GM23338 (cell line): ENCODE data around the gene KCNK10. TPM values are rescaled to one million over a fixed set of nuclear protein-coding genes. Genes with fewer than 3 reads are reported as not detected.

ENCODE experiments used
- ATAC-seq: fragments of 200-7000 bp; cut with Tn5 transposase; 3 replicates; pipeline ENCODE4 v1.9.1; 2020
- DNase-seq: peaks from one replicate; pipeline ENCODE4 v3.0.0-alpha.2; 2015; ENCODE audit warnings: low spot score
- H2AFZ ChIP-seq: fragments of 200-600 bp; sonication (generic); 2 replicates; pipeline ENCODE4 v1.8.0; 2016; ENCODE audit warnings: antibody characterized with exemption, mild to moderate bottlenecking, moderate library complexity
- H3F3A ChIP-seq: fragments of 200-600 bp; sonication (generic); replicated peaks from 2 replicates; pipeline ENCODE4 v1.8.0; 2017; ENCODE audit warnings: antibody characterized with exemption, mixed run types, low read depth
- H3K27ac ChIP-seq: fragments of 200-600 bp; sonication (generic); 2 replicates; pipeline ENCODE4 v1.6.1; 2016; ENCODE audit warnings: low read depth
- H3K27me3 ChIP-seq: fragments of 200-600 bp; sonication (generic); 2 replicates; pipeline ENCODE4 v1.8.0; 2016; ENCODE audit warnings: mild to moderate bottlenecking, mixed run types, moderate library complexity; ENCODE audit not compliant: insufficient read depth
- H3K36me3 ChIP-seq: fragments of 200-600 bp; sonication (generic); 2 replicates; pipeline ENCODE4 v1.8.0; 2016; ENCODE audit warnings: mild to moderate bottlenecking; ENCODE audit not compliant: insufficient read depth
- H3K4me1 ChIP-seq: fragments of 200-600 bp; sonication (generic); 2 replicates; pipeline ENCODE4 v1.8.0; 2016; ENCODE audit warnings: mild to moderate bottlenecking, moderate library complexity; ENCODE audit not compliant: insufficient read depth
- H3K4me2 ChIP-seq: fragments of 200-600 bp; sonication (generic); 2 replicates; pipeline ENCODE4 v1.7.1; 2017; ENCODE audit warnings: mixed run types
- H3K4me3 ChIP-seq: fragments of 200-600 bp; sonication (generic); 2 replicates; pipeline ENCODE4 v1.6.1; 2016; ENCODE audit warnings: mixed run types
- H3K79me2 ChIP-seq: fragments of 200-600 bp; sonication (generic); replicated peaks from 2 replicates; pipeline ENCODE4 v1.8.0; 2017; ENCODE audit warnings: mild to moderate bottlenecking; ENCODE audit not compliant: insufficient read depth
- H3K9me2 ChIP-seq: fragments of 200-600 bp; sonication (generic); 2 replicates; pipeline ENCODE4 v1.8.0; 2017; ENCODE audit not compliant: insufficient read depth
- H4K20me1 ChIP-seq: fragments of 200-600 bp; sonication (generic); replicated peaks from 2 replicates; pipeline ENCODE4 v1.8.0; 2017; ENCODE audit warnings: mild to moderate bottlenecking; ENCODE audit not compliant: insufficient read depth
- H3K27ac Mint-ChIP-seq: 2 replicates; pipeline ENCODE4 v1.8.0; 2020; ENCODE audit warnings: inconsistent platforms, mild to moderate bottlenecking, moderate library complexity, mixed read lengths
- H3K27me3 Mint-ChIP-seq: 3 replicates; pipeline ENCODE4 v1.8.0; 2022; ENCODE audit warnings: low read depth, mild to moderate bottlenecking, moderate library complexity, mixed read lengths, inconsistent platforms; ENCODE audit not compliant: insufficient read depth, poor library complexity
- H3K36me3 Mint-ChIP-seq: 3 replicates; pipeline ENCODE4 v1.8.0; 2021; ENCODE audit warnings: low read depth, mild to moderate bottlenecking, inconsistent platforms, moderate library complexity, mixed read lengths
- H3K4me1 Mint-ChIP-seq: 3 replicates; pipeline ENCODE4 v1.8.0; 2020; ENCODE audit warnings: mild to moderate bottlenecking, inconsistent platforms, mixed read lengths
- H3K4me3 Mint-ChIP-seq: 3 replicates; pipeline ENCODE4 v1.8.0; 2021; ENCODE audit warnings: moderate library complexity, mild to moderate bottlenecking, inconsistent platforms, mixed read lengths
- H3K9me3 Mint-ChIP-seq: 3 replicates; pipeline ENCODE4 v1.8.0; 2020; ENCODE audit warnings: moderate library complexity, mild to moderate bottlenecking, inconsistent platforms, mixed read lengths
- CREB1 ChIP-seq: fragments of 250-450 bp; sonication (Bioruptor Pico); IDR thresholded peaks from 2 replicates; pipeline ENCODE4 v1.5.0; 2020; ENCODE audit warnings: low read depth, mild to moderate bottlenecking, moderate library complexity
- CTCF ChIP-seq, 2 experiments: fragments of 200-600 bp in 1 of 2; sonication (generic) in 1 of 2; conservative IDR thresholded peaks; 2 replicates each; pipeline versions ENCODE4 v1.5.1 to v1.6.1; 2016 to 2017; ENCODE audit warnings: antibody characterized with exemption in 2 of 2, low read depth in 2 of 2, mild to moderate bottlenecking in 2 of 2, moderate library complexity in 1 of 2
- EZH2 ChIP-seq: fragments of 200-600 bp; sonication (generic); IDR thresholded peaks from one replicate; pipeline ENCODE4 v1.8.0; 2017; ENCODE audit warnings: antibody characterized with exemption, mild to moderate bottlenecking, low read depth; ENCODE audit not compliant: unreplicated experiment
- EZH2phosphoT487 ChIP-seq: fragments of 200-600 bp; sonication (generic); IDR thresholded peaks from one replicate; pipeline ENCODE4 v1.8.1; 2018; ENCODE audit warnings: antibody characterized with exemption; ENCODE audit not compliant: unreplicated experiment
- JUNB ChIP-seq: IDR thresholded peaks from one replicate; pipeline ENCODE4 v1.6.1; 2016; ENCODE audit warnings: antibody characterized with exemption; ENCODE audit not compliant: unreplicated experiment
- NANOG ChIP-seq: IDR thresholded peaks from 2 replicates; pipeline ENCODE4 v1.6.1; 2016; ENCODE audit warnings: antibody characterized with exemption, borderline replicate concordance
- POLR2AphosphoS5 ChIP-seq: IDR thresholded peaks from 2 replicates; pipeline ENCODE4 v1.6.1; 2016; ENCODE audit warnings: antibody characterized with exemption, low read depth
- STAT1 ChIP-seq: IDR thresholded peaks from one replicate; pipeline ENCODE4 v1.6.1; 2016; ENCODE audit warnings: antibody characterized with exemption; ENCODE audit not compliant: unreplicated experiment
- ZNF114 ChIP-seq: fragments of 250-450 bp; sonication (Bioruptor Pico); IDR thresholded peaks from 2 replicates; pipeline ENCODE4 v1.5.0; 2020; ENCODE audit warnings: mild to moderate bottlenecking, moderate library complexity
- ZNF331 ChIP-seq: fragments of 250-450 bp; sonication (Bioruptor Pico); IDR thresholded peaks from 2 replicates; pipeline ENCODE4 v1.5.0; 2020; ENCODE audit warnings: low read depth, mild to moderate bottlenecking, moderate library complexity
- ZNF462 ChIP-seq: fragments of 250-450 bp; sonication (Bioruptor Pico); IDR thresholded peaks from 2 replicates; pipeline ENCODE4 v1.5.0; 2020; ENCODE audit warnings: mild to moderate bottlenecking, moderate library complexity
- polyA plus RNA-seq: library from polyadenylated mRNA; unstranded; fragments of >200 nt; fragmentation: Nextera tagmentation; extraction: Ambion mirVana; gene quantifications from 2 replicates; pipeline ENCODE4 v1.2.1, GENCODE V29; 2016
- total RNA-seq: library from RNA; depleted of rRNA; stranded (reverse); fragments of >200 nt; shearing (Covaris generic); gene quantifications from 2 replicates; pipeline ENCODE4 v1.2.3, GENCODE V29; 2014
- TF ChIP-seq, protein P1 (sequence below): IDR thresholded peaks from one replicate; pipeline ENCODE4 v1.6.1; 2018; ENCODE audit warnings: antibody characterized with exemption; ENCODE audit not compliant: unreplicated experiment
- TF ChIP-seq, protein P2 (sequence below): IDR thresholded peaks from 2 replicates; pipeline ENCODE4 v1.6.1; 2016; ENCODE audit warnings: antibody characterized with exemption

Gene KCNK10
- total and polyA plus RNA-seq, 2 experiments from 2014 or later = 0.29 to 1.0 TPM

GRCh38 chr14:88204221-88204620 is 118.8 kb downstream of the KCNK10 start:
- TF ChIP-seq ZNF462 (CRISPR knock-in tag) = no peak
- no peak for TF ChIP-seq EZH2
- TF ChIP-seq STAT1 = no peak
- no peak for TF ChIP-seq EZH2phosphoT487
- no peak for TF ChIP-seq NANOG
- TF ChIP-seq ZNF114 (CRISPR knock-in tag) = no peak
- no peak for TF ChIP-seq CTCF (conservative IDR thresholded peaks at IDR 0.05; ENCODE audit: low read depth in 2 of 2)
- TF ChIP-seq POLR2AphosphoS5 = no peak
- TF ChIP-seq CREB1 = no peak
- TF ChIP-seq JUNB = no peak
- TF ChIP-seq, protein P1, sequence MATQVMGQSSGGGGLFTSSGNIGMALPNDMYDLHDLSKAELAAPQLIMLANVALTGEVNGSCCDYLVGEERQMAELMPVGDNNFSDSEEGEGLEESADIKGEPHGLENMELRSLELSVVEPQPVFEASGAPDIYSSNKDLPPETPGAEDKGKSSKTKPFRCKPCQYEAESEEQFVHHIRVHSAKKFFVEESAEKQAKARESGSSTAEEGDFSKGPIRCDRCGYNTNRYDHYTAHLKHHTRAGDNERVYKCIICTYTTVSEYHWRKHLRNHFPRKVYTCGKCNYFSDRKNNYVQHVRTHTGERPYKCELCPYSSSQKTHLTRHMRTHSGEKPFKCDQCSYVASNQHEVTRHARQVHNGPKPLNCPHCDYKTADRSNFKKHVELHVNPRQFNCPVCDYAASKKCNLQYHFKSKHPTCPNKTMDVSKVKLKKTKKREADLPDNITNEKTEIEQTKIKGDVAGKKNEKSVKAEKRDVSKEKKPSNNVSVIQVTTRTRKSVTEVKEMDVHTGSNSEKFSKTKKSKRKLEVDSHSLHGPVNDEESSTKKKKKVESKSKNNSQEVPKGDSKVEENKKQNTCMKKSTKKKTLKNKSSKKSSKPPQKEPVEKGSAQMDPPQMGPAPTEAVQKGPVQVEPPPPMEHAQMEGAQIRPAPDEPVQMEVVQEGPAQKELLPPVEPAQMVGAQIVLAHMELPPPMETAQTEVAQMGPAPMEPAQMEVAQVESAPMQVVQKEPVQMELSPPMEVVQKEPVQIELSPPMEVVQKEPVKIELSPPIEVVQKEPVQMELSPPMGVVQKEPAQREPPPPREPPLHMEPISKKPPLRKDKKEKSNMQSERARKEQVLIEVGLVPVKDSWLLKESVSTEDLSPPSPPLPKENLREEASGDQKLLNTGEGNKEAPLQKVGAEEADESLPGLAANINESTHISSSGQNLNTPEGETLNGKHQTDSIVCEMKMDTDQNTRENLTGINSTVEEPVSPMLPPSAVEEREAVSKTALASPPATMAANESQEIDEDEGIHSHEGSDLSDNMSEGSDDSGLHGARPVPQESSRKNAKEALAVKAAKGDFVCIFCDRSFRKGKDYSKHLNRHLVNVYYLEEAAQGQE = no peak
- TF ChIP-seq, protein P2, sequence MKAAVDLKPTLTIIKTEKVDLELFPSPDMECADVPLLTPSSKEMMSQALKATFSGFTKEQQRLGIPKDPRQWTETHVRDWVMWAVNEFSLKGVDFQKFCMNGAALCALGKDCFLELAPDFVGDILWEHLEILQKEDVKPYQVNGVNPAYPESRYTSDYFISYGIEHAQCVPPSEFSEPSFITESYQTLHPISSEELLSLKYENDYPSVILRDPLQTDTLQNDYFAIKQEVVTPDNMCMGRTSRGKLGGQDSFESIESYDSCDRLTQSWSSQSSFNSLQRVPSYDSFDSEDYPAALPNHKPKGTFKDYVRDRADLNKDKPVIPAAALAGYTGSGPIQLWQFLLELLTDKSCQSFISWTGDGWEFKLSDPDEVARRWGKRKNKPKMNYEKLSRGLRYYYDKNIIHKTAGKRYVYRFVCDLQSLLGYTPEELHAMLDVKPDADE = no peak
- no peak for TF ChIP-seq ZNF331 (CRISPR knock-in tag)
- H3K4me2 ChIP-seq = no peak overlapping the region
- H2AFZ ChIP-seq = no peak overlapping the region
- H3K27me3 ChIP-seq = no peaks in the 10 kb centered on the region
- Mint-ChIP-seq H3K4me1 (peaks cover 2% of the 10 kb centered on the region; the same call in 2 of the 3 replicates), H3K4me3 (no peak overlapping the region), H3K36me3 (no peaks in the 10 kb centered on the region), H3K27me3 (peaks cover 4% of the 10 kb centered on the region), H3K9me3 (no peaks in the 10 kb centered on the region), H3K27ac (no peak overlapping the region)
- DNase-seq = no peak
- ATAC-seq = no peak
- H3K4me1 ChIP-seq = no peaks in the 10 kb centered on the region
- H3K27ac ChIP-seq = no peak overlapping the region
- no peak overlapping the region for H3K4me3 ChIP-seq
- H4K20me1 ChIP-seq = no peaks in the 10 kb centered on the region
- peaks cover 5% of the 10 kb centered on the region; the same call in 1 of the 2 replicates for H3K9me2 ChIP-seq
- H3K36me3 ChIP-seq = no peaks in the 10 kb centered on the region
- no peaks in the 10 kb centered on the region for H3K79me2 ChIP-seq
- no peaks in the 10 kb centered on the region for H3F3A ChIP-seq
